GM21447 (cell line): Measurements from ENCODE around the gene PDSS2.
"Not testable (repeated sequence)": the region's sequence is repeated elsewhere in the genome, so short reads cannot be mapped to it uniquely, and the experiment has no call there.

ENCODE experiments used
- ATAC-seq: cut with Tn5 transposase; IDR thresholded peaks from one replicate; pipeline ENCODE4 v1.9.1; 2021; ENCODE audit not compliant: unreplicated experiment

The PDSS2 gene

DNA sequence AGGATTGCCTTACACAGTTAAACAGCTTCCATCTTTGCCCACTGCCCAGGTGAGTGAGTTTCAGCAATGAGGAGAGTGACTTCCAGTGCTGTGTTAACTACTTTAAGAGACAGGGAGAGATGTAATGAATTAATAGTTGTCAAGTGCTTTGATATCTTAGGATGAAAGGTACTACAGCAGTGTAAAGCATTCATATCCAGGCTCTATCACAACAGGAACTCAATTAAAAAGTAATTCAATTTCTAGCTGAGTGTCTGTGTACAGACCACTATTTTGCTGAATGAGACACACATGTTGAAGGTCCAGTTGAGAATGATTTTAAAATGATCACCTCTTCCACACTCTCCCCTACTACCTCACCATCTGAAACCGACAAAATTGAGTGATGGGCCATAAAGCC is 273.3 kb downstream of the PDSS2 start:
- no peak for ATAC-seq

DNA sequence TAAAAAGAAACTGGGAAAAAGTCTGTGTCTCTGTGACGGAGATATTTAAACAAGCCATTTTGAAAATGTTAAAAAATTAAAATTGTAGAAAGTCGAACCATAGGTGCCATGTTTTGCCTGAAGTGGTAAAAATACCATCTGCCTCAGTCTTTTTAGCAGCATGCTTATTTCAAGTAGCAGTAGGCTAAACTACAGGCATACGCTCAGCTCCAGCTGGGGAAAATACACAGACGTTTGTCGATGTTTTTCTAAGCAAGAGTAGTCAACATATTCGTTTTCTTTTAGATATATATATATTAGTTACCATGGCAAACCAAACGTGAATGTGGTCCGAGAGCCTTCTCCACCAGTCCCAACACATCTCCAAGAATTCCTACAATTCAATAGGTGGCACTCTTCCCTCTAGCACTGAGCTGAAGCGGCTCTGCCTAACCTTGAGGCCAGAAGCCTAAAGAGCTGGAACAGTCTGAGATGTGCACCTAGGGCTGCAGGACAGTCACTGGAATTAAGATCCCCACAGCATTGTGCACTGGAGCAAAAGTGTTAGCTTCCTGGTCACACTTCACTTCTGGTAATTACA is 273.9 kb downstream of the PDSS2 start:
- ATAC-seq = no peak

DNA sequence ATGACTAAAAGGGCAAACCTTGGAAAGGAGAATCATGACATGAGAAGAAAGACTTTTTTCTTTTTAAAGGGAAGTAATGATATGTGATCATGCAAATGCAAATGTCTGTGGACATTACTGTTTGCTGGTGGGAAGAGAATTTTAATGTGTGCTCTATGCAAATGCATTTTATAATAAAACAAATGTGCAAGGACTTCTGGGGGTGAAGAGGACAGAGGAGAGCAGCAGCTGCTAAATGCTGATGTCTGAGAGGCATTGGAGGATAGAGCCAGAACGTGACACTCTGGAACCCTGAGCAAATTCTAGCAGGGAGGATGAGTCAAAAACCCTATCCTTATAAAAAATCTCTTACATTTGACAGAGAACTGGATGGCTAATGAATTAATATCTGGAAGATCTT is 274.9 kb downstream of the PDSS2 start:
- no peak for ATAC-seq

DNA sequence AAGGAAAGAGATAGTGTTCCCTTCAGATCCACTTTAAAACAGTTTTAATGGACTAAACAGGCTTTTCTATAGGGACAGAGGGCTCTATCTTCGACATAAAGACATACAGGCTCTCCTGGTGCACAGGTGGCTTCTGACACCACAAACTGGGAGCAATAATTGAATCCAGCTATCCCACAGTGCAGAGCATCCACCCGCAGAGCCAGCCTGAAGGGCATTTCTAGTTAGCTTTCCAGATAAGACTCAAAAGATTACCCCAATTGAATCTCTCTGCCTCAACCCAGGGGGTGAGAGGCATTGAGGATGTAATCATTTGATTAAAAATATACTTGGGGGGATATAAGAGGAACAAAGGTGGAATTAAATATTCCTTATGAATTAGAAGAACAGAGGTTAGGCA is 279.3 kb downstream of the PDSS2 start:
- no peak for ATAC-seq

DNA sequence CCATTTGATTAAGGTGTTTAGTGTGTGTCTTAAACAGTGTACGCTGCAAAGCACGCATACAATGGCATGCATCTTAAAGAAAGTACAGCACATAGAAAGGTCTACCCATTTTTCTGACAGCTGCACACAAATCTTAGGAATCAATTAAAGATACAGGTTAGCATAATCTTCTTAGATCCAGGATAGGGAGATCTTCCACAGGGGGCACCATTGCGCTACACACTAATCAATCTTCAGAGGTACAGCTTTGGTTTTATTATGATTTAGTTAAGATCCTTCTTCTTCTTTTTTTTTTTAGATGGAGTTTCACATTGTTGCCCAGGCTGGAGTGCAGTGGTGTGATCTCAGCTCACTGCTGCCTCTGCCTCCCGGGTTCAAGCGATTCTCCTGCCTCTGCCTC is 280.4 kb downstream of the PDSS2 start:
- ATAC-seq = no peak

DNA sequence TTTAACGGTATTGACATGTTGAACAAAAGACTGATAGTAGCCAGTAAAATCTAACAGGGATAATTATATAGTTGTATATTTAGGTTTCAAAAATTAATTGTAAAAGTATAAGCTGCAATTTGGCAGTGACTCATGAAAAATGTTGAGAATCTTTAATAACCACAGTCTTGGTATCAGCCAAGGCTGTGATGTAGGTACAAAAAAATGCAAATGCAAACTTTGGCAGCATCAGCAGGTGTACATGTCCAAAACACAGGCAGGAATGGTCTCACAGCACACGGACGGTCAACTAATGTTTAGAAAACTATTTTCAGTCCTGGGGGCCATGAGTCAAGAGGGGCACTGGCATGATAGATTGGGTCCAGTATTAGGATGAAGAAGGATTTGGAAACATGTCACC is 285.6 kb downstream of the PDSS2 start:
- no peak for ATAC-seq

DNA sequence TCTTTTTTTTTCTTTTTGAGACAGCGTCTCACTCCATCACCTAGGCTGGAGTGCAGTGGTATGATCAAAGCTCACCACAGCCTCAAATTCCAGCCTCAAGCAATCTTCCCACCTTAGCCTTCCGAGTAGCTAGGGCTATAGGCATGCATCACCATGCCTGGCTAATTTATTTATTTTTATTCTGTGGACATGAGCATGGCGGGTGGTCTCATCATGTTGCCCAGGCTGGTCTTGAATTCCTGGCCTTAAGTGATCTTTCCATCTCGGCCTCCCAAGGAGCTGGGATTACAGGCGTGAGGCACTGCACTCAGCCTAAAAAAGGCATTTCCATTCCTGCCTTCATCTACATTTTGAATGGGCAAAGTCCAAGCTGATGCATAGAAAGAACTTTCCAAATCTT is 287.9 kb downstream of the PDSS2 start:
- no peak for ATAC-seq

DNA sequence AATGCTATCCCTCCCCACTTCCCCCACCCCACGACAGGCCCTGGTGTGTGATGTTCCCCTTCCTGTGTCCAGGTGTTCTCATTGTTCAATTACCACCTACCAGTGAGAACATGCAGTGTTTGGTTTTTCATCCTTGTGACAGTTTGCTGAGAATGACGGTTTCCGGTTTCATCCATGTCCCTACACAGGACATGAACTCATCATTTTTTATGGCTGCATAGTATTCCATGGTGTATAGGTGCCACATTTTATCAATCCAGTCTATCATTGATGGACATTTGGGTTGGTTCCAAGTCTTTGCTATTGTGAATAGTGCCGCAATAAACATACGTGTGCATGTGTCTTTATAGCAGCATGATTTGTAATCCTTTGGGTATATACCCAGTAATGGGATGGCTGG is 295.1 kb downstream of the PDSS2 start:
- not testable (repeated sequence) for ATAC-seq

DNA sequence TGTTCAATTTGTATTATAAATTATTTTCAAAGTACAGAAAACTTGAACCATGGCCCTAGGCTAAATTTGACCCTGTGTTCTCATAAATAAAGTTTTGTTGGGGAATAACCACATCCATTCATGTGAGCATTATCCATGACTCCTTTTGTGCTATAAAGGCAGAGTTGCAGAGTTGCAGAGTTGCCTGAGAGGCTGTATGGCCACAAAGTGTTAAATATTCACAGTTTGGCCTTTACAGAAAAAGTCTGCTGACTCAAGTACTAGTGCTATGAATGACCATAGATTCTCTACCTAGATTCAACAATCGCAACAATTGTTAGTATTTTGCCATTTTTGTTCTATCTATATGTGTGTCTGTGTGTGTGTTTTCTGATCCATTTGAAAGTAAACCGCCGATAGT is 297.8 kb downstream of the PDSS2 start:
- ATAC-seq = no peak

DNA sequence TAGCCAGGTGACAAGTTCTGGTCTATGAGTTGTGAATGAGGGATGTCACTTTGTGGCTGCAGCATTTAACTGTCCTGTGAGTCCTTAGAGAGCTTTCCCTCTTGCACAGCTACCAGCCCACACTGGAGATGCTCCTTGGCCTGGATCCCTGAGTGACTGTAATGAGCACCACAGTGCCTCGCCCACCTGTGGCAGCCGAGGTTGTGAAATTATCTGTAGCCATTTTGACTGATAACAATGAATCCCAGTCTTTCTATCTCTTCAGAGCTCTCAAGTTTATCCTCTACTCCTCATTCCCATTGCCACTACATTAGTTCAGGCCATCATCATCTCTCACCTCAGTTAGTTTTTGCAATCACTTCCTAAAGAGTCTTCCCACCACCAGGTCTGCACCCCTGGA is 302.7 kb downstream of the PDSS2 start:
- no peak for ATAC-seq

DNA sequence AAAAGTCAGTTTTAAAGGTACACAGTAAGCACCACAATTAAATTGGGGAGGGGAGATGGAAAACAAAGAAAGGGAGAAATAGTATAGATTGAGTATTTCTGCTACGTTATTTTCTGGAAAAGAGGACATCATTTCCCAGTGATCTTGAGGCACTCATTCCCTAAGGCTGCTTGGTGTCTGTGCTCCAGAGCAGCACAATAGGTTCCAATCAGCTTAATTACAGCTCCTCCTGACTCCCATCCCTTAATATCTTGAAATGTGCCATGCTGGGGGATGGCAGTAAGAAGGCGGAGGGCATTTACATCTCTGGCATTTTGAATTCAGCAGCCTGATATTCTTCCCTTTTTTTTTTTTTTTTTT is 304.6 kb downstream of the PDSS2 start:
- no peak for ATAC-seq

DNA sequence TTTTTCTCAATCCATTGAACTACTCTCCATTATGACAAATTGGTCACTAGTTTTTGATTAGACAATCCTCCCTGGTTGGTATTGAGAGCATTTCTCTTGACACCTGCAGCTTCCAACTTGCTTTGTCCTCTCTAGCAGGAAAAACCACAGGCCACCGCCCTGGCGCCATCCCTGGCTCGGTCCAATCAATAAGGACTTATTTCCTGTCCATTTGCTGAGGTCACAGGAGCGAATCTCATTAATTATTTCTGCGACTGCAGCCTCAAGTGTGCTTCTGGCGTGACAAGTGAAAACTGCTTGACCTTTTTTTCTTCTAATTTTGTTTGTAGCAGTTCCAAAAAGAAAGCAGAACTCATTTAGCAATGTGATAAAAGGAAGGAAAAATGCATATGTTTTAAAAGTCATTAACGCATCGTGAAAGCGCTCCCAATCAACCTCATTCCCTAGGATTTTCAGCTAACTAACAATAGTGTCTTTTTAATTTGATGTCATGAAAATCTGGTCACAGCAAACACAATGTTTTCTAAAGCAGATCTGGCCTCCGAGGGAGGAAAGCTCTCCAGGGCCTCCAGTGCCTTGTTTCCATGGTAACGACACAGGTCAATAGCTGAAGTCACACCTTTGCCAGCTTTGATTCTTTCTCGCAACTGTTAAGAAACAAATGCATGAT is 305.1 kb downstream of the PDSS2 start:
- ATAC-seq = no peak

DNA sequence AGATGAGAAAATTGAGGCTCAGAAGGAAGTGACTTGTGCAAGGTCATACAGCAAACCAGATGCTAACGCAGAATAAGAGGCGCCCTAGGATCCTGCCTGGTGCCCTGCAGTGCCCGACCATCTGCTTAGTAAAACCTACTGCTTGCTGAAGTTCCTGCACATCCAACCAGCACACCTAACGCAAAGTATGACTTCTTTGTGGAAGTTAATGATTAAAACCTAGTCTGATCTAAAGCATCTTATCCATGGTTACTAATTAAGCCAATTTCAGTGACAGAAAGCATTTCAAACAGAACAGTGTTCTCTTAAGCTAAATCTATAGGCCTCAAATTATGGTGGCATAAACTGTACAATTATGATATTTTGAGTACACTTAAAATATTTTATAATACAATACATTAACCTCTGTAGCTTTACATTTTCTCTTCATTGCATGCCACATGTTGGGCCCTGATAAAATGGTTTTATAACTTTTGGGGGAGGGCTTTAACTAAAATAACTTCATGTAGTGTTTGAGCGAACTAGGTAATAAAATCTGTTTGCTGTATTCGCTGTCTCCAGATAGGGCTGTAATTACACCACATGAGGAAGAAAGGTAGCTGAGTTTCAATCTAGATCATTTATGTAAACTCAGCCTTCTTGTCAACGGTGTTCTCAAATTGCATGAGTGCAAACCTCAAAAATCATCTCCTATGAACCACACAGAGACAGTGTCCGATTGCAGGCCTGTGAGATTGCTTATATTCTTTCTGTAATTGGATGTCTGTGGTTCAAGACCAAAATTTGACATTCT is 306.5 kb downstream of the PDSS2 start:
- ATAC-seq = no peak

DNA sequence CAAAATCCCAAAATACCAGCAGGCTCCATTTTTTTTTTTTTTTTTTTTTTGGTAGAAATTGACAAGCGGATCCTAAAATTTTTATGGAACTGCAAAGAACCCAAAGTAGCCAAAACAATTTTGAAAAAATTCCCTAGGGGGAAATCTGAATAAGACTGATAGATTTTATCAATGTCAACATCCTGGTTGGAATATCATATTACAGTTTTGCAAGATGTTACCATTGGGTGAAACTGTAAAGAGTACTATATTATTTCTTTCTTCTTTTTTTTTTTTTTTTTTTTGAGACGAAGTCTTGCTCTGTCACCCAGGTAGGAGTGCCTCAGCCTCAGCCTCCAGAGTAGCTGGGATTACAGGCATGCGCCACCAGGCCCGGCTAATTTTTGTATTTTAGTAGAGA is 314.7 kb downstream of the PDSS2 start:
- ATAC-seq = no peak

DNA sequence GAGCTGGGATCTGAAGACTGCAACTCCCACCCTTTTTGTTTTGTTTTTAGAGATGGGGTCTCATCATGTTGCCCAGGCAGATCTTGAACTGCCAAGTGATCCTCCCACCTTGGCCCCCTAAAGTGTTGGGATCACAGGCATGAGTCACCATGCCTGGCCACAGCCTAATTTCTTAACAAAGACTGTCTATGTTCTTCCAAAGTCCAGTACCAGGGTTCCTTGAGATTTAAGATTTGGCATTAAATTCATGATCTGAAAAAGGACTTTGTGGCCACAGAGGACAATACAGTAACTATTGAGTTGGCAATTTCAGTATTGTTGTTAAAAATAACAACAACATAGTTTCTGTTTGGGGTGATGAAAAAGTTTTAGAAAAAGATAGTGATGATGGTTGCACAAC is 315.4 kb downstream of the PDSS2 start:
- ATAC-seq = no peak

DNA sequence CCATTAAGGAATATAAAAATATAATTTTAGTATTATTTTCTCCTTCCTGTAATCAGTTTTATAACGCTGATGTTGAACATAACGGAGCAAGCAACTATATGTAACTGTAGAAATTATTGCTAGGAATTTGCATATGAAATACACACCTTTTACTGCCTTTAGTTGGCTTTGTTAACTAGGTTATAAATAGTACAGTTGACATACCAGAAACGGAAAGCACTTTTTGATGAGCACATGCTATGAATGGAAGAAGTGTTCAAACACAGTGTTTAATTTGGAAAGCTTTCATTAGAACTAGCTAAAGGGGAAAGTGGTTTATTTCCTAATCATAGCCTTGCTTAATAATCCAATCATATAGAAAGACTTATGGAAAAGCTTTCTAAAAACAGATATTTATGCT is 318.8 kb downstream of the PDSS2 start:
- no peak for ATAC-seq

DNA sequence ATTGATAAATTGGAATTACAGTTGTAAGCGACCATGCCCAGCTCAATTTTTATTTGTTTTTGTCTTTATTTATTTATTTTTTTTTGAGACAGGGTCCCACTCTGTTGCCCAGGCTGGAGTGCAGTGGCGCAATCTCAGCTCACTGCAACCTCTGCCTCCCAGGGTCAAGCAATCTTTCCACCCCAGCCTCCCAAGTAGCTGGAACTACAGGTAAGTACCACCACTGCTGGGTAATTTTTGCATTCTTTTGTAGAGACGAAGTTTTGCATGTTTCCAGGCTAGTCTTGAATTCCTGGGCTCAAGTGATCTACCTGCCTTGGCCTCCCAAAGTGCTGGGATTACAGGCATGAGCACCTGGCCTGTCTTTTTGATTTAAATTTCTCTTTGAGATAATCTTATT is 323.0 kb downstream of the PDSS2 start:
- not testable (repeated sequence) for ATAC-seq

DNA sequence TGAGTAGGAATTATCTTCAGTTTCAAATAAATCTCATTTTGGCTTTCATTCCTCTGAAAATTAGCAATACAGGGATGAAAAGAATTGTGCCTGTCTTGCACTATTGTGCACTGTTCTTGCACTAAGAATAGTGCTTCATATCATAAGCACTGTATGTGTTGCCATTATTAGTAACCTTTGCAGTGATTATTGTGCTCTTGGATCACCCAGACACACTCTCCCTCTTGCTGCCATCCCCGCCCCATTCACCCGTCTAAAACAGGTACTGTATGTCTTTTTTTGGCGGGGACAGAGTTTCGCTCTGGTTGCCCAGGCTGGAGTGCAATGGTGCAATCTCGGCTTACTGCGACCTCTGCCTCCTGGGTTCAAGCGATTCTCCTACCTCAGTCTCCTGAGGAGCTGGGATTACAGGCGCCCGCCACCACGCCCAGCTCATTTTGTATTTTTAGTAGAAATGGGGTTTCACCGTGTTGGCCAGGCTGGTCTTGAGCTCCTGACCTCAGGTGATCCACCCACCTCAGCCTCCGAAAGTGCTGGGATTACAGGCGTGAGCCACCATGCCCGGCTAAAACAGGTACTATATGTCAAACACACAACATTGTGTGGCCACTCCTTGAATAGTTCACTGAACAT is 324.2 kb downstream of the PDSS2 start:
- not testable (repeated sequence) for ATAC-seq

DNA sequence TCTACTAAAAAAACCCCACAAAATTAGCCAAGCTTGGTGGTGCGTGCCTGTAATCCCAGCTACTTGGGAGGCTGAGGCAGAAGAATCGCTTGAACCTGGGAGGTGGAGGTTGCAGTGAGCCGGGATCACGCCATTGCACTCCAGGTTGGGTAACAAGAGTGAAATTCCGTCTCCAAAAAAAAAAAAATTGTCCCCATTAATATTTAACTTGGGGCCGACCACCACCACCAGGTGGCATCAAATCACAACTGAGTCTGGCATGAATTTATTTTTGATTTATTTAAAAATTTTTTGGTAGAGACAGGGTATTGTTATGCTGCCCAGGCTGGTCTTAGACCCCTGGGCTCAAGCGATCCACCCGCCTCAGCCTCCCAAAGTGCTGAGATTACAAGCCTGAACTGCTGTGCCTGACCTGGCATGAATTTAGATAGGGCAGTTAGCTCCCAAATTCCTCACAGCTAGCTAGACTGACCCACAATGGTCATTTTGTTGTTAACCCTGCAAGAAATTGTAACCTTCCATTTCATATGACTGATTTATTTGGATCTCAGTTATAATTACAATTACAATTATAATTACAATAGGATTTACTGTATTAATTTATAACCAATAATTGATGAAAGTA is 326.9 kb downstream of the PDSS2 start:
- no peak for ATAC-seq

DNA sequence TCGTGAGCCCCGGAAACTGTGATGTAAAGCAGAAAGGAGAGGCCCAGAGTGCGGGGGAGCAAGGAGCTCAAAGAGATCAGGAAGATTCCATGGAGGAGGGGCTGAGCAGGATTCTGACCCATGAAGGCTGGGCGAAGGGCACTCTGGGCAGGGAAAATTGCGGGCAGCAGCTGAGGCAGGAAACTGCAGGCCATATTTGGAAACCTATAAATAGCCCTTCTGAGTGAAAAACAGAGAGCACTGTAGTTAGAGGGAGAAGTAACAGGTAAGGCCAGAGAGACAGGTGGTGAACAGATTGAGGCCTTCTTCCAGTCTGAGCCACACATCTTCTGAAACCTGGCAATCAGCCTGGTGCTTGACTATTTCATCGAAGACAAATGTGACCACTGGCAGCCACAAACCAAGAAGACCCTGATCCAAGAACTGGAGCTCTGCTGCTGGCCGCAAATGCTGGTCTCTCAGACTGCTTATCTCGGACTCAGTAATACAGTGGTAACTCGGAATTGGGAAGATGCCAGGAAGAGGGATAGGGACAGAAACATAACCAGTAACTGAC is 329.9 kb downstream of the PDSS2 start:
- ATAC-seq = no peak

DNA sequence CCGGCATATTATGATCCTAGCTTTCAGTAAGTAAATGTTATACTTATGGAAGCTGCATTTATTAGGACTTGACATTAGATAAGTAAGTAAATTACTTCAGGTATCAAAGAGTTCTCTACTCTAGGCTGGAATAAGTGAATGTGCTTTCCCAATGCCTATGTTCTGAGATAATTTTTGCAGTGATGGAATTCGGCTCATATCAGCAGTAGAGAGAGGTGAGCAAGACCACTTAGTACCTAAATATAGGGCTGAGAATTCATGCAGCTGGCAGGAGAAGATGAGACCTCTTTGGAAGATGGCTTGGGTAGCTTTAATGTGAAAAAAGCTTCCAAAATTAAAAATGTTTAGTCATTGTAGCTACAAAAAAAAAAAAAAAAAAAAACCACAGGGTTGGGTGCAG is 330.8 kb downstream of the PDSS2 start:
- ATAC-seq = no peak
